ENCODE measurements around the gene CAMK4.

DNA sequence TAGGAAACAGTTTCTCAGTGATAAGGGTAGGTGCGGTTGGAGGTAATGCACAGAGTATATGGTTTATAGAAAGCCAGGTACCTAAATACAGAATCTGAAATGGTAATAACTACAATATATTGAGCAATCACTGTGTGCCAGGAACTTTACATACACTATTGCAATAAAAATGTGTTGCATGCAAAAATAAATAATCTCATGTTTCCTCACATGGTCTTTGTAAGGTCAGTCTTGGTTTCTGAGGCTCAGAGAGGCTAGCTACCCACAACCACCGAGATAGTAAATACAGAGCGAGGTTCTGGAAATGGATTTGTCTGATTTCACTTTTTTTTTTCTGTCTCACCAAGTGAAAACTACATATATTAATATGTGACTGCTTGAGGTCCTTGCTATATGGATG, 128.9 kb downstream of the CAMK4 start:
- TF ChIP-seq POLR2A (IDR thresholded peaks at IDR 0.05): no peak
- TF ChIP-seq, protein P1, sequence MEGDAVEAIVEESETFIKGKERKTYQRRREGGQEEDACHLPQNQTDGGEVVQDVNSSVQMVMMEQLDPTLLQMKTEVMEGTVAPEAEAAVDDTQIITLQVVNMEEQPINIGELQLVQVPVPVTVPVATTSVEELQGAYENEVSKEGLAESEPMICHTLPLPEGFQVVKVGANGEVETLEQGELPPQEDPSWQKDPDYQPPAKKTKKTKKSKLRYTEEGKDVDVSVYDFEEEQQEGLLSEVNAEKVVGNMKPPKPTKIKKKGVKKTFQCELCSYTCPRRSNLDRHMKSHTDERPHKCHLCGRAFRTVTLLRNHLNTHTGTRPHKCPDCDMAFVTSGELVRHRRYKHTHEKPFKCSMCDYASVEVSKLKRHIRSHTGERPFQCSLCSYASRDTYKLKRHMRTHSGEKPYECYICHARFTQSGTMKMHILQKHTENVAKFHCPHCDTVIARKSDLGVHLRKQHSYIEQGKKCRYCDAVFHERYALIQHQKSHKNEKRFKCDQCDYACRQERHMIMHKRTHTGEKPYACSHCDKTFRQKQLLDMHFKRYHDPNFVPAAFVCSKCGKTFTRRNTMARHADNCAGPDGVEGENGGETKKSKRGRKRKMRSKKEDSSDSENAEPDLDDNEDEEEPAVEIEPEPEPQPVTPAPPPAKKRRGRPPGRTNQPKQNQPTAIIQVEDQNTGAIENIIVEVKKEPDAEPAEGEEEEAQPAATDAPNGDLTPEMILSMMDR (IDR thresholded peaks at IDR 0.05): no peak
